ENCODE measurements around the gene FBXL19. TPM values are rescaled to one million over a fixed set of nuclear protein-coding genes. Genes with fewer than 3 reads are reported as not detected.

The FBXL19 gene
- total RNA-seq, 1 donor from 2014 or later = 14.5 TPM

- H3K36me3 ChIP-seq = peaks cover 25% of the 10 kb centered on the region
- DNase-seq (no peak), ATAC-seq (no peak)
- H3K27ac ChIP-seq = peak overlapping the region; percentile 95
- peak overlapping the region; percentile 83 for H3K4me3 ChIP-seq
- intact Hi-C loops (cut with DNase I) = no loop called here
- peaks cover 22% of the 10 kb centered on the region for H3K4me1 ChIP-seq
- no peaks in the 10 kb centered on the region for H3K27me3 ChIP-seq (ENCODE audit: low read depth)
- TF ChIP-seq CTCF (IDR thresholded peaks at IDR 0.05) = no peak
- H3K9me3 ChIP-seq = no peaks in the 10 kb centered on the region
These were observed 46.5 kb upstream of the FBXL19 start for GRCh38 chr16:30876867-30877266.

GRCh38 chr16:30882429-30883310 is 40.7 kb upstream of the FBXL19 start:
- peaks cover 55% of the 10 kb centered on the region for H3K36me3 ChIP-seq
- DNase-seq = no peak
- H3K4me3 ChIP-seq = no peak overlapping the region
- H3K27me3 ChIP-seq (ENCODE audit: low read depth) = no peaks in the 10 kb centered on the region
- H3K4me1 ChIP-seq = no peaks in the 10 kb centered on the region
- TF ChIP-seq CTCF (IDR thresholded peaks at IDR 0.05) = no peak
- no peak overlapping the region for H3K27ac ChIP-seq
- intact Hi-C loops (cut with DNase I) = no loop called here
- H3K9me3 ChIP-seq = no peaks in the 10 kb centered on the region
- no peak for ATAC-seq

- Histone ChIP-seq H3K9me3 (no peaks in the 10 kb centered on the region), H3K4me1 (no peaks in the 10 kb centered on the region), H3K36me3 (peaks cover 62% of the 10 kb centered on the region), H3K27ac (no peak overlapping the region), H3K27me3 (ENCODE audit: low read depth) (no peaks in the 10 kb centered on the region), H3K4me3 (no peak overlapping the region)
- ATAC-seq (no peak), DNase-seq (no peak)
- TF ChIP-seq CTCF (IDR thresholded peaks at IDR 0.05) = no peak
- intact Hi-C loops (cut with DNase I) = no loop called here
These were observed 38.6 kb upstream of the FBXL19 start for GRCh38 chr16:30884760-30885159.

GRCh38 chr16:30885196-30885595 is 38.2 kb upstream of the FBXL19 start:
- DNase-seq = no peak
- Histone ChIP-seq H3K36me3 (peaks cover 62% of the 10 kb centered on the region), H3K27ac (no peak overlapping the region), H3K4me3 (no peak overlapping the region), H3K9me3 (no peaks in the 10 kb centered on the region), H3K27me3 (ENCODE audit: low read depth) (no peaks in the 10 kb centered on the region), H3K4me1 (no peaks in the 10 kb centered on the region)
- intact Hi-C loops (cut with DNase I) = no loop called here
- no peak for ATAC-seq
- no peak for TF ChIP-seq CTCF (IDR thresholded peaks at IDR 0.05)

GRCh38 chr16:30886145-30886544 is 37.2 kb upstream of the FBXL19 start:
- intact Hi-C loops (cut with DNase I) = no loop called here
- TF ChIP-seq CTCF (IDR thresholded peaks at IDR 0.05) = no peak
- H3K27me3 ChIP-seq (ENCODE audit: low read depth) = no peaks in the 10 kb centered on the region
- peaks cover 66% of the 10 kb centered on the region for H3K36me3 ChIP-seq
- no peak overlapping the region for H3K27ac ChIP-seq
- H3K4me1 ChIP-seq = no peaks in the 10 kb centered on the region
- H3K4me3 ChIP-seq = no peak overlapping the region
- DNase-seq (no peak), ATAC-seq (no peak)
- H3K9me3 ChIP-seq = no peaks in the 10 kb centered on the region
